Measurements from ENCODE around the gene TMEM52.

TMEM52 gene

GRCh38 chr1:1922956-1923833 lies 4.1 kb upstream of the TMEM52 start:
- H3K36me3 ChIP-seq (replicated peaks; ENCODE audit: low read depth, low read length) = no peaks in the 10 kb centered on the region
- no peaks in the 10 kb centered on the region for H4K20me1 ChIP-seq (ENCODE audit: insufficient read depth, low read length)
- H3K27me3 ChIP-seq (ENCODE audit: low read depth, low read length) = no peaks in the 10 kb centered on the region
- H3K9ac ChIP-seq (ENCODE audit: low read length) = no peak overlapping the region
- H3K4me2 ChIP-seq (ENCODE audit: low read length) = no peak overlapping the region
- no peak overlapping the region for H2AFZ ChIP-seq (ENCODE audit: low read depth, low read length)
- H3K27ac ChIP-seq (ENCODE audit: low read length) = no peak overlapping the region
- H3K4me1 ChIP-seq (ENCODE audit: low read length) = no peaks in the 10 kb centered on the region; the same call in 1 of the 2 replicates
- no peak for TF ChIP-seq EZH2phosphoT487 (IDR thresholded peaks at IDR 0.05; ENCODE audit: low read depth)
- H3K4me3 ChIP-seq (ENCODE audit: low read length) = no peak overlapping the region
- no peaks in the 10 kb centered on the region for H3K9me3 ChIP-seq (ENCODE audit: insufficient read depth, low read length)
- H3K79me2 ChIP-seq (ENCODE audit: low read length) = no peaks in the 10 kb centered on the region

GRCh38 chr1:1922702-1922955 lies 3.5 kb upstream of the TMEM52 start:
- Histone ChIP-seq H3K79me2 (ENCODE audit: low read length) (no peaks in the 10 kb centered on the region), H3K4me2 (ENCODE audit: low read length) (no peak overlapping the region), H3K36me3 (replicated peaks; ENCODE audit: low read depth, low read length) (no peaks in the 10 kb centered on the region), H3K9ac (ENCODE audit: low read length) (no peak overlapping the region), H3K4me3 (ENCODE audit: low read length) (no peak overlapping the region), H3K27ac (ENCODE audit: low read length) (no peak overlapping the region), H3K9me3 (ENCODE audit: insufficient read depth, low read length) (no peaks in the 10 kb centered on the region), H2AFZ (ENCODE audit: low read depth, low read length) (no peak overlapping the region), H3K27me3 (ENCODE audit: low read depth, low read length) (no peaks in the 10 kb centered on the region), H4K20me1 (ENCODE audit: insufficient read depth, low read length) (no peaks in the 10 kb centered on the region), H3K4me1 (ENCODE audit: low read length) (no peaks in the 10 kb centered on the region; the same call in 1 of the 2 replicates)
- TF ChIP-seq CTCF (IDR thresholded peaks at IDR 0.05; ENCODE audit: low read depth, low read length) = no peak
- no peak for TF ChIP-seq EZH2phosphoT487 (IDR thresholded peaks at IDR 0.05; ENCODE audit: low read depth)

- Histone ChIP-seq H2AFZ (ENCODE audit: low read depth, low read length) (no peak overlapping the region), H3K27ac (ENCODE audit: low read length) (no peak overlapping the region), H4K20me1 (ENCODE audit: insufficient read depth, low read length) (no peaks in the 10 kb centered on the region), H3K9ac (ENCODE audit: low read length) (no peak overlapping the region), H3K4me1 (ENCODE audit: low read length) (no peaks in the 10 kb centered on the region; the same call in 1 of the 2 replicates), H3K27me3 (ENCODE audit: low read depth, low read length) (no peaks in the 10 kb centered on the region), H3K79me2 (ENCODE audit: low read length) (no peaks in the 10 kb centered on the region), H3K4me2 (ENCODE audit: low read length) (no peak overlapping the region), H3K4me3 (ENCODE audit: low read length) (no peak overlapping the region), H3K9me3 (ENCODE audit: insufficient read depth, low read length) (no peaks in the 10 kb centered on the region), H3K36me3 (replicated peaks; ENCODE audit: low read depth, low read length) (no peaks in the 10 kb centered on the region)
- TF ChIP-seq EZH2phosphoT487 (IDR thresholded peaks at IDR 0.05; ENCODE audit: low read depth) = no peak
- no peak for TF ChIP-seq CTCF (IDR thresholded peaks at IDR 0.05; ENCODE audit: low read depth, low read length)
Observed at GRCh38 chr1:1921901-1922701, 3.0 kb upstream of the TMEM52 start.

GRCh38 chr1:1921459-1921862 lies 2.4 kb upstream of the TMEM52 start:
- Histone ChIP-seq H3K4me2 (ENCODE audit: low read length) (no peak overlapping the region), H3K4me1 (ENCODE audit: low read length) (no peaks in the 10 kb centered on the region; the same call in 1 of the 2 replicates), H3K9ac (ENCODE audit: low read length) (no peak overlapping the region), H3K36me3 (replicated peaks; ENCODE audit: low read depth, low read length) (no peaks in the 10 kb centered on the region), H2AFZ (ENCODE audit: low read depth, low read length) (no peak overlapping the region), H3K79me2 (ENCODE audit: low read length) (no peaks in the 10 kb centered on the region), H3K27me3 (ENCODE audit: low read depth, low read length) (no peaks in the 10 kb centered on the region), H3K4me3 (ENCODE audit: low read length) (no peak overlapping the region), H4K20me1 (ENCODE audit: insufficient read depth, low read length) (no peaks in the 10 kb centered on the region), H3K27ac (ENCODE audit: low read length) (no peak overlapping the region), H3K9me3 (ENCODE audit: insufficient read depth, low read length) (no peaks in the 10 kb centered on the region)
- no peak for TF ChIP-seq CTCF (IDR thresholded peaks at IDR 0.05; ENCODE audit: low read depth, low read length)
- TF ChIP-seq EZH2phosphoT487 (IDR thresholded peaks at IDR 0.05; ENCODE audit: low read depth) = no peak
